Ishikawa (cell line): ENCODE data around the gene SORBS2.

ENCODE experiments used
- CREB1 ChIP-seq: IDR thresholded peaks from 2 replicates; pipeline ENCODE4 v1.6.1; 2012; ENCODE audit warnings: low read depth
- EGR1 ChIP-seq: IDR thresholded peaks from 2 replicates; pipeline ENCODE4 v1.6.1; 2012
- EP300 ChIP-seq: IDR thresholded peaks from 2 replicates; pipeline ENCODE4 v1.6.1; 2012; ENCODE audit warnings: borderline replicate concordance
- MAX ChIP-seq: IDR thresholded peaks from 2 replicates; pipeline ENCODE4 v1.6.1; 2012
- NFIC ChIP-seq: IDR thresholded peaks from 2 replicates; pipeline ENCODE4 v1.6.1; 2012
- RAD21 ChIP-seq: IDR thresholded peaks from 2 replicates; pipeline ENCODE4 v1.6.1; 2012; ENCODE audit warnings: low read depth
- REST ChIP-seq: IDR thresholded peaks from 2 replicates; pipeline ENCODE4 v1.6.1; 2012; ENCODE audit warnings: low read depth, mild to moderate bottlenecking
- TAF1 ChIP-seq: IDR thresholded peaks from 2 replicates; pipeline ENCODE4 v1.6.1; 2012; ENCODE audit warnings: low read depth, mild to moderate bottlenecking
- TEAD4 ChIP-seq: IDR thresholded peaks from 2 replicates; pipeline ENCODE4 v1.6.1; 2012
- YY1 ChIP-seq: IDR thresholded peaks from 2 replicates; pipeline ENCODE4 v1.6.1; 2012; ENCODE audit warnings: low read depth

- TF ChIP-seq EP300 (no peak), TAF1 (no peak), TEAD4 (no peak), EGR1 (no peak), CREB1 (no peak), MAX (no peak), NFIC (no peak), YY1 (no peak), REST (no peak), RAD21 (no peak)
These were observed 37.9 kb upstream of the SORBS2 start for GRCh38 chr4:185849664-185850550.
